Femur (tissue), 1 donor: ENCODE results near the gene STK32B.

Experiments
- DNase-seq: peaks from one replicate; pipeline ENCODE4 v3.0.0-alpha.2; 2017

Gene STK32B

GRCh38 chr4:5478169-5478568 is 426.9 kb downstream of the STK32B start:
- DNase-seq = no peak

- no peak for DNase-seq
Measured at GRCh38 chr4:5478697-5479096, 427.4 kb downstream of the STK32B start.

- DNase-seq = no peak
Measured at GRCh38 chr4:5479518-5480060, 428.3 kb downstream of the STK32B start.

DNA sequence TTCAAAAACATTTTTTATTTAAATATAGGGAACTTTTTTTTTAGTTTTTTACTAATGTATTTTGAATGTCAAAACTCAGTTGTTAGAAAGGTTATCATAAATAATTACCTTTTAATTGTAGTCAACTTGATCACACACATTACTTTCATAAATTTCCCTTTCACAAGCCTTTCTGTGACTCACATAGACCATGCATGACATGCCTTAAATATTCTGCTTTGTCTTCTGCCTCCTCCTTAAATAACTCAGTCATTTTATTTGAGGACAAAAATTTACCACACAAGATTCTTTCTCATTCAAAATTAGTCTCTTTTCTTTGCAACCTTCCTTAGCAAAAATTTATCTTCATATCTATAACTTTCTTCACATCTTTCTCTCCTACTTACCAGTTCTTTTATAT is 437.1 kb downstream of the STK32B start:
- no peak for DNase-seq

GRCh38 chr4:5489260-5489659 is 438.0 kb downstream of the STK32B start:
- DNase-seq = no peak

DNA sequence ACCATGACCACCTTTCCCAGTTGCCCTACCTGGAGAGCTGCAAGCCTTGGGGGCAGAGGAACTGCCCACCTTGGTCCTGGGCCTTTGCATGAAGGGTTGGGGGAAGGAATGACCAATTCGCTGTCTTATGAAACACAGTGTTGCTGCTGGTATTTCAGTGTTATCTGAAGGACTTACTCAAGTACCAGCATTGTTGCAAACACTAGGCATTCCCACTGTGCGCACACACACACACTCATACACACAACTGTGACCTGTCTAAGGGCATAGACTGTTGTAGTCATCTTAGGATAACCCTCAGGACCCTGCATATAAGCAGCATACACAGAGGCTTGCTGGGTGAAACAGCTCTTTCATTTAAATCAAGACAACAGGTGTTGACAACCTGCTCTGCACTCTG is 446.2 kb downstream of the STK32B start:
- no peak for DNase-seq

DNA sequence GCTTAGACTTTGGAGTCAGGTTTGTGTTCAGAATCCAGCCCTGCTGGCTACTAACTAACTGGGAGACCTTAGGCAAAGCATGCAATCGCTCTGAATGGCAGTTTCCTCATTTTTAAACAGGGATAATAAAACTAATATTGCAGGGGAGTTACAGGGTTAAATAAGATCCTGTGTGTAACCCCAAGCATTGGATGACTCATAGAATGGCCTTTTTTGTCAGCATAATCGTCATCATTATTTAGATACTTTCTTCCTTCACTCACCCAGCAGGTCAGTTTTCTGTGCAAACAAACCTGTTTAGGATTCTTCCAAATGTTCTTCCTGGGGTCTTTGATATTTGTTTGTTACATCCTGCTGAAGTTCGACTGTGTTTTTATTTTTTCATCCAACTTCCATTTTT is 448.9 kb downstream of the STK32B start:
- no peak for DNase-seq

- no peak for DNase-seq
Measured at GRCh38 chr4:5503336-5503936, 452.2 kb downstream of the STK32B start.

GRCh38 chr4:5504486-5504885 is 453.2 kb downstream of the STK32B start:
- no peak for DNase-seq

DNA sequence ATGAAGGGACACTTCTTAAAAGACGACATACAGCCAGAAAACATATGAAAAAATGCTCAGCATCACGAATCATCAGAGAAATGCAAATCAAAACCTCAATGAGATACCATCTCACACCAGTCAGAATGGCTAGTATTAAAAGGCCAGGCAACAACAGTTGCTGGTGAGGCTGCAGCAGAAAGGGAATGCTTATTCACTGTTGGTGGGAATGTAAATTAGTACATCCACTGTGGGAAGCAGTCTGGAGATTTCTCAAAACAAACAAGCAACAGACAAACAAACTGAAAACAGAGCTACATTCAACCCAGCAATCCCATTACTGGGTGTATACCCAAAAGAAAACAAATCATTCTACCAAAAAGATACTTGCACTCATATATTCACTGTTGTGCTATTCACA is 459.2 kb downstream of the STK32B start:
- DNase-seq = no peak

DNA sequence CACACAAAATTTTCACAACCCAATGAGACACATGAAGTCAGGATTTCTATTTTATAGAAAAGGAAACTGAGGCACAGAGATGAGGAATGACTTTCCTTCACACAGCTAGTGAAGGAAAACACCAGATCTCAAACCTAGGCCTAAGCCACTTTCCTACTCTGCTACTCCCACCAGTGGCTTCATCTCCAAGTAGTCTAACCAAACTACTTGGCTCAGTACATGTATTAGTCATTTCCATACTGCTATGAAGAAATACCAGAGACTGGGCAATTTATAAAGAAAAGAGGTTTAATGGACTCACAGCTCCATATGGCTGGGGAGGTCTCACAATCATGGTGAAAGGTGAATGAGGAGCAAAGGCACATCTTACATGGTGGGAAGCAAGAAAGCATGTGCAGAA is 460.5 kb downstream of the STK32B start:
- DNase-seq = no peak

DNA sequence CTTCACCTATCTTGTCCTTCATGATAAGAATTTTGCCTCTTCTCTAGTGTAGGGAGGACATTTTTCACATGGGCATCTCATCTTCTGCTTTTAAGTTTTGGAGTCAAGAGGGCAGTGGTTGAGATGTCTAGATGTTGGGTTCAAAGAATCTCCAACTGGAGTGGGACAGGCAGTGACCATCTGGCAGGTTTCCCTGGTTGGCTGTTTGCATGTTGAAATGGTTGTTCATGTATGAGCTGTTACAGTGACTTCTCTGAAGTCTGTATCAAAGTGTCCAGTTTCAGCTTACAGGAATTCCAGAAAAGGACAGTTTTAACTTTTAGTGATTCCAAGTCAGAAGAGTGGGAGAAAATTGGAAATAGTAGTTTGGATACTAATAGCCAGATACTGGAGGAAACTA is 464.4 kb downstream of the STK32B start:
- DNase-seq = no peak

GRCh38 chr4:5517372-5517771 is 466.1 kb downstream of the STK32B start:
- DNase-seq = no peak

- DNase-seq = peak; percentile 69
Measured at GRCh38 chr4:5524446-5525299, 473.4 kb downstream of the STK32B start.

DNA sequence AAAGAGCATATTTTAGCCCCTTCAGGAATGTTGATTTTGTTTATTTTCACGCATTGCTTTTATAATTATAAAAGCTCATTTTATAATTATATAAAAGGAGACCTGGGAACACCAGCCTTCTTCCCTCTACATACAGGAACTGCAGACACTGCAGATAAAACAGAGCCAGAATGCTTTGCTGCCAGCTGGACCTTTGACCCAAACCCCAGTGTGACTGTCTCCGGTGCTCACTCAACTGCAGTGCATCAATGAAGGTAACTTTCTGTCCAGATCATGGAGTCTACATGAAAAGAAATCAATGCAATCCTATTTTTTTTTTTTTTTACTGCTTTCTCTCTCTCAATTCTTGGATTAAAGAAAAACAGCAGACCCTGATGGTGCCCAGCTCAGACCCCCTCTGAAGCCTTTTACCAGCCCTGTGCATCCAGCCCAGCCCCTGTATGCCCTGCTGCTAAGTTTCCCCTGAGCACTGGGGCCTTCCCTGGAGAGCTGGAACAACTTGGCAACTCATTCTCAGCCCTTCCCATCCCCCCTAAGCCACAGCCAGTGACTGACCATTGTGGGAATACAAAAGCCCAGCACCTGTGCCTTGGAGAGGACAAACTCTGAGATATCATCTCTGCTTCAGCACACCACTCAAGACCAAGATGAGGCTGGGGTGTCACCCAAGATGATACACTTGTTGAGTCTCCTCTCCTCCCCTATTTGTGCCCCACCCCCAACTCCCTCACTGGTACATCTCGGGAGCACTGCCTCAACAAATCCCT is 475.0 kb downstream of the STK32B start:
- DNase-seq = no peak

DNA sequence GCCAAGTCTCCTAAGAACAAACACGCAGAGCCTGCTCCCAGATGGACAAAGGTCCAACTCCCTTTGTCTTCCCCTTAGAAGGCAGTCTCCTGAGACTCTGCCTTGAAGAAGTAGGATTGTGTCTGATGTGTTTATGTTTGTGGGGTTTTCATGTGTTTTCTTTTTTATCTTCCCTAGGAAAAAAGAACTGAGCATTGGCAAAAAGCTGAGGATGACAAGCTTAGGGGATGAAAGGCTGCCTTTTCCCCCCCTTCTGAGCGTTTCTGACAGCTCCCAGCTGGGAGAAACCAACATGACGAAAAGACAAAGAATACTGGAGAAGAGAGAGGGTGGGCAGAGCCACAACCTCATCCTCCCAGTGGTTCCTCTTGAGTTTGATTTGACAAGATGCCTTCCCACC is 475.9 kb downstream of the STK32B start:
- no peak for DNase-seq

- no peak for DNase-seq
Measured at GRCh38 chr4:5528031-5528436, 476.8 kb downstream of the STK32B start.

DNA sequence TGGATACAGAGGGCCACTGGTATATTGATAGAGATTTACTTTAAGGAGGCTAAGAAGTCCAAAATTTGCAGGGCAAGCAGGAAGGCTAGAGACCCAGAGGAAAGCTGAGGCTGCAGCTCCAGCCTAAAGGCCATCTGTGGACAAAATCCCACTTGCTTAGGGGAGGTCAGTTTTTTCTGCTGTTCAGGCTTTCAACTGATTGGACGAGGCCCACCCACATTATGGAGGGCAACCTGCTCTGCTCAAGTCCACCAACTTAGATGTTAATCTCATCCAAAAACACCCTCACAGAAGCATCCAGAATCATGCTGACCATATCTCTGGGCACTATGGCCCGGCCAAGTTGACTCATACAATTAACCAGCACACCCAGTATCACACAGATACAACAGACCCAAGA is 480.8 kb downstream of the STK32B start:
- DNase-seq = no peak

DNA sequence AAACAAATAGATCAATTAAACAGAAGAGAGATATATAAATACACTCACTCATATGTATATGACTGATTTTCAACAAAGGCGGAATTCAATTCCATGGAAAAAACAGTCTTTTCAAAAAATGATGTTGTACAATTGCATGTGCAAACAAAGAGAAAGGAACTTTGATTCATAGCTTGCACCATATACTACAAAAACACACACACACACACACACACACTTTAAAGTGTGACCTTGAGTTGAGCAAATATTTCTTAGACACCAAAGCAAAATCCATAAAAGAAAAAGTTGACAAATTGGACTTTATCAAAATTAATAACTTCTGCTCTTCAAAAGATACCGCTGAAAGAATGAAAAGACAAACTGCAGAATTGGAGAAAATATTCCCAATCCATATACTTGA is 488.3 kb downstream of the STK32B start:
- DNase-seq = no peak

GRCh38 chr4:5541169-5541568 is 489.9 kb downstream of the STK32B start:
- no peak for DNase-seq

GRCh38 chr4:5543681-5544080 is 492.4 kb downstream of the STK32B start:
- no peak for DNase-seq

DNA sequence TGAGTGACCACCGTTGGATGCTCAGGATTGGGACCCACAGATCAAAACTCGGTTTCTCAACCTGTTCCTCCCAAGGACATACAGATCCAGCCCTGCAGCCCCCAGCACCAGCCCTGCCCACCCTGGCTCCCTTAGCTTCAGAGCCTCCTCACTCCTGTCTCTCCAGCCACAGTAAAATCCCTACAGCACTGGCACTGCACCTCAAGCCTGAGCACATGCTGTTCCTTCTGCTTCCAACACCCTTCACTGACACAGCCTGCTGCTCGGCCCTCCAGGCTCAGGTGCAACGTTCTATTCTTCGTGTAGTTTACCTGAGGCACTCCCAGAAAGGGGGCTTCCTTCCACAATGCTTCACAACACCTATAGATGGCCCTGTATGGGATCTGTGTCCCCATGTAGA is 493.5 kb downstream of the STK32B start:
- no peak for DNase-seq

- no peak for DNase-seq
Measured at GRCh38 chr4:5545271-5545670, 494.0 kb downstream of the STK32B start.
